ENCODE data around the gene RNASEL. TPM values are rescaled to one million over a fixed set of nuclear protein-coding genes. Genes with fewer than 3 reads are reported as not detected.

The RNASEL gene
- total and polyA plus RNA-seq, 12 donors = 1.4 to 4.7 (median 3.3) TPM

DNA sequence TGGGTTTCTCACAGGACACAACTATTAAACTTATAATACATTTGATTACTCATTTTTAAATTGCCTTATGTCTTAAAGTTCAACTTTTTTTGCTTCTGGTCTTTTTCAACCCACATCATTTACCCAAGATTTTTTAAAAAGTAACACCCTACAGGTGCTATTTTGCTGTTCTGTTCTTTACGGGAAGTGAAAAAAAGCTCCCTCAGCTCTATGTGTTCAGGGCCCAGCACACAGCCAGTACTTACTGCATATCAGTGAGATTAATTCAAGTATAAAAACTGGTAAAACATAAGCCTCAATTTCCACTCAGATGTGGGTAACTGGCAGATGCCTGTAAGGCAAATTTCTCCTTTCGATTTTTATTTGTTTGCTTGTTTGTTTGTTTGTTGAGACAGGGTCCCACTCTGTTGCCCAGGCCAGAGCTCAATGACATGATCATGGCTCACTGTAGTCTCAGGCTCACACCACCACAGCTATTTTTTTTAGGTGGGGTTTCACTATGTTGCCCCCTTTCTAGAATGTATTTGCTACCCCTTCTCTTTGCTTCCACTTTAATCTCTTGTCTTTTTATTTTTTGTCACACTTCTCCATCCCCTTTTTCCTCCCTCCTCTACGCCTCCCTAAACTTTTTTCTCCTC lies 20.3 kb downstream of the RNASEL start:
- no peak overlapping the region for H3K27ac ChIP-seq
- no peak overlapping the region for H3K4me3 ChIP-seq
- no peaks in the 10 kb centered on the region for H3K4me1 ChIP-seq
- 76 to 94% methylated on average over 3 of the region's 3 CpGs for WGBS, 2 donors
- H3K27me3 ChIP-seq = no peaks in the 10 kb centered on the region
- intact Hi-C loops (cut with DNase I) = no loop called here
- peaks cover 0 to 13% (median 0%) of the 10 kb centered on the region in 9 donors for H3K36me3 ChIP-seq
- TF ChIP-seq CTCF (IDR thresholded peaks at IDR 0.05) = no peak
- DNase-seq (no peak), ATAC-seq (no peak)
- peaks cover 0 to 10% (median 0%) of the 10 kb centered on the region in 11 donors for H3K9me3 ChIP-seq

DNA sequence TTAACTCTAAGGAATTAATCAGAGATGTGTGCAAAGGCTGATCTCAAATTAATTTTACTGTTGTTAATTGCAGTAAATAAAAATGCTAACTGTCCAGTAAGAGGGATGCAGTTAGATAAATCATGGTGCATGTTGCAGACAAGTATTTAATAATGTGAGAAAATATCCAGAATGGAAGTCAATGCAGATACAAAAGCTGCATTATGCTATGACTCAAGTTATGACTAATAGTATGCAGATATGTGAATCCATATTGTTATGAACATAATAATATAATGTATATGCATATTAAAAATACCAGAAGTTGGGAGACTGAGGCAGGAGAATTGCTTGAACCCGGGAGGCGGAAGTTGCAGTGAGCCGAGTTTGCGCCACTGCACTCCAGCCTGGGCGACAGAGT lies 21.4 kb downstream of the RNASEL start:
- DNase-seq = no peak
- Histone ChIP-seq H3K27ac (no peak overlapping the region), H3K27me3 (no peaks in the 10 kb centered on the region), H3K4me3 (no peak overlapping the region), H3K4me1 (no peaks in the 10 kb centered on the region), H3K36me3 (peaks cover 0 to 2% (median 0%) of the 10 kb centered on the region in 9 donors), H3K9me3 (peaks cover 0 to 10% (median 0%) of the 10 kb centered on the region in 11 donors)
- no peak for ATAC-seq
- no peak for TF ChIP-seq CTCF (IDR thresholded peaks at IDR 0.05)
- intact Hi-C loops (cut with DNase I) = no loop called here
- WGBS, 2 donors = 92 to 95% methylated on average over 5 of the region's 5 CpGs

- Histone ChIP-seq H3K9me3 (peaks cover 0 to 10% (median 0%) of the 10 kb centered on the region in 11 donors), H3K27ac (no peak overlapping the region), H3K4me3 (no peak overlapping the region), H3K4me1 (no peaks in the 10 kb centered on the region), H3K36me3 (no peaks in the 10 kb centered on the region), H3K27me3 (no peaks in the 10 kb centered on the region)
- DNase-seq (no peak), ATAC-seq (no peak)
- WGBS, 2 donors = 76 to 87% methylated on average over 3 of the region's 3 CpGs
- intact Hi-C loops (cut with DNase I) = no loop called here
- TF ChIP-seq CTCF (IDR thresholded peaks at IDR 0.05) = no peak
These were observed 23.5 kb downstream of the RNASEL start for GRCh38 chr1:182565537-182565936.

GRCh38 chr1:182564406-182565004 lies 24.6 kb downstream of the RNASEL start:
- Histone ChIP-seq H3K4me1 (no peaks in the 10 kb centered on the region), H3K36me3 (no peaks in the 10 kb centered on the region), H3K9me3 (peaks cover 0 to 10% (median 0%) of the 10 kb centered on the region in 11 donors), H3K4me3 (no peak overlapping the region), H3K27me3 (no peaks in the 10 kb centered on the region), H3K27ac (no peak overlapping the region)
- no peak for TF ChIP-seq CTCF (IDR thresholded peaks at IDR 0.05)
- intact Hi-C loops (cut with DNase I) = no loop called here
- ATAC-seq = no peak
- DNase-seq = no peak
- WGBS, 2 donors = 71 to 77% methylated on average over 2 of the region's 2 CpGs

Data from heart right ventricle (tissue), 16 donors.